ENCODE results near the gene F8A3.
"Not testable (repeated sequence)": the region's sequence is repeated elsewhere in the genome, so short reads cannot be mapped to it uniquely, and the experiment has no call there.

F8A3 gene

GRCh38 chrX:155458471-155458870 lies at the start of gene F8A3:
Gene F8A3, minus strand, starts transcription at chrX:155458620. Its CDS starts 20 bp downstream, at chrX:155458600.
- not testable (repeated sequence) for DNase-seq

DNA sequence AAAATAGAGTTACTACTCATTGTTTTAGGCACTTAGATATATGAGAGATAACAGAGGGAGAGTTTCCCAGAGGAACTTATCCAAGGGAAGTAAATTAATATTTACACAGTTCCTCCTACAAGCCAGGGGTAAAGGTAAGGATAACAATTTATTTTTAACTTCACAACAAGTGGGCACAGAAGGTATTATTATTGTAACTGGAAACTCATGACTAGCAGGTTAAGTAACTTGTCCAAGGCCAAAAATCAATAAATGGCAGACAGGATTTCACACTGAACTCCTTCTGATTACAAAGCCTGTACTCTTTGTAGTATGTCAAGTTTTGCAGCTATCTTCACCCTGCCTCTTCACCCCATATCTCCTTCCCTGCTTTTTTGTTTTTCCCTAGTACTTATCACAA lies 46.9 kb upstream of the F8A3 start:
- DNase-seq = no peak

- not testable (repeated sequence) for DNase-seq
Measured at GRCh38 chrX:155495134-155495533, 36.7 kb upstream of the F8A3 start.

GRCh38 chrX:155491421-155491820 lies 33.0 kb upstream of the F8A3 start:
- DNase-seq = not testable (repeated sequence)

DNA sequence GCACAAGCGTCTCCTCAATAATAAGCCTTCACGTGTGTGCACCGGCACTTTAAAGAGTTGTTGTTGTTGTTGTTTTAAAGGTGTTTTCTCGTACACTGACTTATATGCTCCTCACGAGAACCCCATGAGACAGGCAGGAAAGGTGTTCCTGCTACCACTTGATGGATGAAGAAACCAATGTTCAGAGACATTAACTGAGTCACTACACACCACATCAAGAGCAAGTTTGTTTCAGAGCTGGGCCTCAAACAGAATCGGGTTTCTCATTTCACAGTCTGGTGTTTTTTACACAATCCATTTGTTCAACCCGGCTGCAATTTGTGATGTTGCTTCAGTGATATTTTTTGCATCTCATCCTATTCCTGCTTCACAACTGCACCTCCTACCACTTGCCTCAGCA lies 18.7 kb upstream of the F8A3 start:
- not testable (repeated sequence) for DNase-seq

GRCh38 chrX:155466269-155466938 lies 8.0 kb upstream of the F8A3 start:
- DNase-seq = not testable (repeated sequence)

DNA sequence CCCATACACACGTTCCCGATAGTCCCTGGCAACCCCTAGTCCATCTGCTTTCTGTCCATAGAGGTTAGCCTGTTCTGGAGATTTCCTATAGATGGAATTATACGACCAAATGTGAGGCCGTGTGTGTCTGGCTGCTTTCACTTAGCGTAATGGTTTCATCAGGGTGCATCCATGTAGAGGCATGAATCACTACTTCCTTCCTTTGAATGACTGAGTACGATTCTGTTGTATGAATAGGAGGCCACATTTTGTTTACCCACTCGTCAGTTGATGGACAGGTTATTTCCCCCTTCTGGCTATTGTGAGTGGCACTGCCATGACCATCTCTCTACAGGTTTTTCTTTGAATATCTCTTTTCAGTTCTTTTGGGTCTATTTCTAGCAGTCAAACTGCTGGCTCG lies 2.1 kb upstream of the F8A3 start:
- DNase-seq = not testable (repeated sequence)

GRCh38 chrX:155457761-155458447 lies 516 bp downstream of the F8A3 start:
- not testable (repeated sequence) for DNase-seq

DNA sequence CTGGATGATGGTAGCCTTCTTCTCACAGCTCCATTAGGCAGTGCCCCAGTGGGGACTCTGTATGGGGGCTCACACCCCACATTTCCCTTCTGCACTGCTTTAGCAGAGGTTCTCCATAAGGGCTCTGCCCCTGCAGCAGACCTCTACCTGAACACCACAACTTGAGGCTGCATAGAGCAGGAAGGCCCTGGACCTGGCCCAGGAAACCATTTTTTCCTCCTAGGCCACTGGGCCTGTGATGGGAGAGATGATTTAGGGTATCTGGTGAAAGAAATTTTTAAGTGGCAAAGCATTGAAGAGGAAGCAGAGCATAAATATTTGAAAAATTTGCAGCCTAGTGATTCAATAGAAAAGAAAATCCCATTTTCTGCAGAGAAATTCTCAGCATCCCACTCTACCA lies 17.3 kb downstream of the F8A3 start:
- DNase-seq = no peak

DNA sequence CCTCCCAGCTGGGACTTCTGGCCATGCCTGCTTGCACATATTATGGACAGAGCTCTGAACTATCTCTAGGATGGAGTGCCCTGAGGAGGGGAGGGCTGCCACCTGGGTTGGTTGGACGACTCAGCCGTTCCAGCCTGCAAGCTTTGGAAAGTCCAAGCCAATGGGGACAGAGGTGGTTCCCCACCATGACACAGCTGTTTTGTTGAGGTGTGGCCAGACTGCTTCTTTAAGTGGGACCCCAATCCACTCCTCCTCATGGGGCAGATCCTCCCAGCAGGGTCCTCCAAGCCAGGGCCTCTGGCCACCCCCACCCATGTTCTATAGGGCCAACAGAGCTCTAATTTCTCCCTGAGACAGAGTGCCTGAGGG lies 22.7 kb downstream of the F8A3 start:
- no peak for DNase-seq

- no peak for DNase-seq
Measured at GRCh38 chrX:155434906-155435743, 23.3 kb downstream of the F8A3 start.

- no peak for DNase-seq
Measured at GRCh38 chrX:155417769-155418168, 40.7 kb downstream of the F8A3 start.
